Measurements from ENCODE around the gene DCXR.
A peak's percentile ranks its signal among the peaks of the same experiment; 100 is the strongest.

DCXR gene

GRCh38 chr17:81999587-81999975, 37.9 kb downstream of the DCXR start:
- Mint-ChIP-seq H3K27me3 (no peaks in the 10 kb centered on the region), H3K36me3 (peaks cover 13% of the 10 kb centered on the region)

GRCh38 chr17:81998691-81999438, 38.6 kb downstream of the DCXR start:
- peaks cover 13% of the 10 kb centered on the region for H3K36me3 Mint-ChIP-seq
- no peak for ATAC-seq
- H3K9me3 Mint-ChIP-seq, result no peaks in the 10 kb centered on the region
- H3K27ac Mint-ChIP-seq, result no peak overlapping the region
- H3K4me1 Mint-ChIP-seq, result no peaks in the 10 kb centered on the region
- H3K4me3 Mint-ChIP-seq, result no peak overlapping the region
- no peaks in the 10 kb centered on the region for H3K27me3 Mint-ChIP-seq

More at GRCh38 chr17:81999587-81999975, 37.9 kb downstream of the DCXR start:
- Mint-ChIP-seq H3K27ac (no peak overlapping the region), H3K4me1 (no peaks in the 10 kb centered on the region), H3K9me3 (no peaks in the 10 kb centered on the region), H3K4me3 (no peak overlapping the region)
- ATAC-seq, result no peak

- Mint-ChIP-seq H3K36me3 (peaks cover 13% of the 10 kb centered on the region), H3K27me3 (no peaks in the 10 kb centered on the region), H3K27ac (no peak overlapping the region), H3K4me1 (no peaks in the 10 kb centered on the region), H3K4me3 (no peak overlapping the region), H3K9me3 (no peaks in the 10 kb centered on the region)
- ATAC-seq, result no peak
Measured at GRCh38 chr17:81998212-81998611, 39.3 kb downstream of the DCXR start.

GRCh38 chr17:81996757-81997441, 40.6 kb downstream of the DCXR start:
- no peaks in the 10 kb centered on the region for H3K27me3 Mint-ChIP-seq
- no peak for ATAC-seq
- H3K9me3 Mint-ChIP-seq, result no peaks in the 10 kb centered on the region
- no peaks in the 10 kb centered on the region for H3K4me1 Mint-ChIP-seq
- H3K4me3 Mint-ChIP-seq, result no peak overlapping the region
- no peak overlapping the region for H3K27ac Mint-ChIP-seq
- H3K36me3 Mint-ChIP-seq, result peaks cover 13% of the 10 kb centered on the region

- no peak overlapping the region for H3K27ac Mint-ChIP-seq
- peaks cover 13% of the 10 kb centered on the region for H3K36me3 Mint-ChIP-seq
- no peaks in the 10 kb centered on the region for H3K27me3 Mint-ChIP-seq
- H3K9me3 Mint-ChIP-seq, result no peaks in the 10 kb centered on the region
- no peak overlapping the region for H3K4me3 Mint-ChIP-seq
- no peaks in the 10 kb centered on the region for H3K4me1 Mint-ChIP-seq
- no peak for ATAC-seq
Measured at GRCh38 chr17:81996232-81996756, 41.2 kb downstream of the DCXR start.

GRCh38 chr17:81995463-81996231, 41.9 kb downstream of the DCXR start:
- no peak overlapping the region for H3K27ac Mint-ChIP-seq
- ATAC-seq, result no peak
- H3K9me3 Mint-ChIP-seq, result no peaks in the 10 kb centered on the region
- peaks cover 15% of the 10 kb centered on the region for H3K36me3 Mint-ChIP-seq
- no peaks in the 10 kb centered on the region for H3K27me3 Mint-ChIP-seq
- no peak overlapping the region for H3K4me3 Mint-ChIP-seq
- peaks cover 2% of the 10 kb centered on the region for H3K4me1 Mint-ChIP-seq

GRCh38 chr17:81994593-81995462, 42.7 kb downstream of the DCXR start:
- no peaks in the 10 kb centered on the region for H3K27me3 Mint-ChIP-seq
- H3K4me1 Mint-ChIP-seq, result peaks cover 6% of the 10 kb centered on the region
- no peak overlapping the region for H3K4me3 Mint-ChIP-seq
- H3K9me3 Mint-ChIP-seq, result no peaks in the 10 kb centered on the region
- peak; percentile 42 for ATAC-seq
- no peak overlapping the region for H3K27ac Mint-ChIP-seq
- peaks cover 18% of the 10 kb centered on the region for H3K36me3 Mint-ChIP-seq

GRCh38 chr17:81993729-81994592, 43.5 kb downstream of the DCXR start:
- Mint-ChIP-seq H3K4me3 (no peak overlapping the region), H3K27ac (no peak overlapping the region), H3K9me3 (no peaks in the 10 kb centered on the region), H3K36me3 (peaks cover 25% of the 10 kb centered on the region), H3K4me1 (peaks cover 6% of the 10 kb centered on the region), H3K27me3 (no peaks in the 10 kb centered on the region)
- no peak for ATAC-seq

GRCh38 chr17:81992306-81993102, 45.0 kb downstream of the DCXR start:
- Mint-ChIP-seq H3K27ac (no peak overlapping the region), H3K9me3 (no peaks in the 10 kb centered on the region), H3K4me1 (peaks cover 6% of the 10 kb centered on the region), H3K36me3 (peaks cover 31% of the 10 kb centered on the region), H3K27me3 (no peaks in the 10 kb centered on the region), H3K4me3 (no peak overlapping the region)
- ATAC-seq, result no peak

- ATAC-seq, result no peak
- Mint-ChIP-seq H3K4me3 (no peak overlapping the region), H3K4me1 (peaks cover 7% of the 10 kb centered on the region), H3K27ac (no peak overlapping the region), H3K36me3 (peaks cover 36% of the 10 kb centered on the region), H3K9me3 (no peaks in the 10 kb centered on the region), H3K27me3 (no peaks in the 10 kb centered on the region)
Measured at GRCh38 chr17:81991684-81992305, 45.7 kb downstream of the DCXR start.

- ATAC-seq, result no peak
- Mint-ChIP-seq H3K36me3 (peaks cover 33% of the 10 kb centered on the region), H3K27ac (no peak overlapping the region), H3K4me1 (peaks cover 12% of the 10 kb centered on the region), H3K4me3 (no peak overlapping the region), H3K27me3 (no peaks in the 10 kb centered on the region), H3K9me3 (no peaks in the 10 kb centered on the region)
Measured at GRCh38 chr17:81990836-81991683, 46.4 kb downstream of the DCXR start.

GRCh38 chr17:81987161-81987770, 50.2 kb downstream of the DCXR start:
- H3K4me3 Mint-ChIP-seq, result no peak overlapping the region
- H3K36me3 Mint-ChIP-seq, result peaks cover 52% of the 10 kb centered on the region
- H3K27ac Mint-ChIP-seq, result peak overlapping the region; percentile 40
- no peaks in the 10 kb centered on the region for H3K27me3 Mint-ChIP-seq
- peaks cover 19% of the 10 kb centered on the region for H3K4me1 Mint-ChIP-seq
- no peaks in the 10 kb centered on the region for H3K9me3 Mint-ChIP-seq
- ATAC-seq, result no peak
